ENCODE measurements around the gene ZNF575.

DNA sequence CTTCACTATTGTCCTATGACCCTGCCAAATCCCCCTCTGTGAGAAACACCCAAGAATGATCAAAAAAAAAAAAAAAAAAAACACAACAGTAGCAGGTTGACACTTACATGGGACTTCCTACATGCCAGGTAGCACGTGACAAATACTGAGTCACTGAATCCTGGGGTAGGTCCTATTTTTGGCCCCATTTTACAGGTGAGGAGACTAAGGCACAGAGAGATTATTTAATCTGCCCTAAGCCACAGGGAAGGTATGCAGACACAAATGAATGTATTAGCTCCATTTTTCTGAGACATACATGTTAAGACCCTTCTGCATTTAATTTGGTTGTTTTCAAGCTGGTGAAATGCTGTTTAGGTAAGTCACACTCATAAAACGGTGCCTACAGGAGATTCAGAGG, 15.7 kb downstream of the ZNF575 start:
- no peak for TF ChIP-seq EZH2 (IDR thresholded peaks at IDR 0.05; ENCODE audit: low read depth, unreplicated experiment)
- TF ChIP-seq, protein P1, sequence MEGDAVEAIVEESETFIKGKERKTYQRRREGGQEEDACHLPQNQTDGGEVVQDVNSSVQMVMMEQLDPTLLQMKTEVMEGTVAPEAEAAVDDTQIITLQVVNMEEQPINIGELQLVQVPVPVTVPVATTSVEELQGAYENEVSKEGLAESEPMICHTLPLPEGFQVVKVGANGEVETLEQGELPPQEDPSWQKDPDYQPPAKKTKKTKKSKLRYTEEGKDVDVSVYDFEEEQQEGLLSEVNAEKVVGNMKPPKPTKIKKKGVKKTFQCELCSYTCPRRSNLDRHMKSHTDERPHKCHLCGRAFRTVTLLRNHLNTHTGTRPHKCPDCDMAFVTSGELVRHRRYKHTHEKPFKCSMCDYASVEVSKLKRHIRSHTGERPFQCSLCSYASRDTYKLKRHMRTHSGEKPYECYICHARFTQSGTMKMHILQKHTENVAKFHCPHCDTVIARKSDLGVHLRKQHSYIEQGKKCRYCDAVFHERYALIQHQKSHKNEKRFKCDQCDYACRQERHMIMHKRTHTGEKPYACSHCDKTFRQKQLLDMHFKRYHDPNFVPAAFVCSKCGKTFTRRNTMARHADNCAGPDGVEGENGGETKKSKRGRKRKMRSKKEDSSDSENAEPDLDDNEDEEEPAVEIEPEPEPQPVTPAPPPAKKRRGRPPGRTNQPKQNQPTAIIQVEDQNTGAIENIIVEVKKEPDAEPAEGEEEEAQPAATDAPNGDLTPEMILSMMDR (conservative IDR thresholded peaks at IDR 0.05; ENCODE audit: low read depth in 2 of 2), result no peak
- TF ChIP-seq EZH2phosphoT487 (IDR thresholded peaks at IDR 0.05; ENCODE audit: unreplicated experiment), result no peak

Data from GM23338 (cell line).